ENCODE results near the gene CELF2.

- TF ChIP-seq POLR2A (IDR thresholded peaks at IDR 0.05) = no peak
- TF ChIP-seq CTCF (IDR thresholded peaks at IDR 0.05) = no peak
- TF ChIP-seq POLR2AphosphoS5 (IDR thresholded peaks at IDR 0.05) = no peak
These were observed 3.8 kb upstream of the CELF2 start for GRCh38 chr10:11013836-11014235.

All from sigmoid colon (tissue), 4 donors.